Stimulated activated CD4-positive, alpha-beta T cell treated with anti-CD3 and anti-CD28 coated beads, Interleukin-4, amount 100 ng/mL, for 4 hours (primary cell): ENCODE results near the gene DSP.

Experiments used
- DNase-seq, 2 experiments: peaks; one replicate each; pipeline ENCODE4 v3.0.0-alpha.2; 2020

The DSP gene

GRCh38 chr6:7615611-7616383 lies 74.3 kb downstream of the DSP start:
- DNase-seq, result peak in 1 of 2 experiments; percentile 14

- no peak for DNase-seq
These were observed 76.6 kb downstream of the DSP start for GRCh38 chr6:7617801-7618764.

- DNase-seq, result no peak
These were observed 80.3 kb downstream of the DSP start for GRCh38 chr6:7621761-7622160.

- no peak for DNase-seq
These were observed 83.6 kb downstream of the DSP start for GRCh38 chr6:7624796-7625710.

GRCh38 chr6:7628479-7628878 lies 87.0 kb downstream of the DSP start:
- DNase-seq, result no peak

- no peak for DNase-seq
These were observed 87.4 kb downstream of the DSP start for GRCh38 chr6:7628909-7629308.

- no peak for DNase-seq
These were observed 87.8 kb downstream of the DSP start for GRCh38 chr6:7629321-7629720.

- DNase-seq, result no peak
These were observed 89.3 kb downstream of the DSP start for GRCh38 chr6:7630792-7631191.

- no peak for DNase-seq
These were observed 90.0 kb downstream of the DSP start for GRCh38 chr6:7631466-7631865.

GRCh38 chr6:7632501-7633290 lies 91.2 kb downstream of the DSP start:
- no peak for DNase-seq

- DNase-seq, result no peak
These were observed 91.9 kb downstream of the DSP start for GRCh38 chr6:7633361-7633760.

- DNase-seq, result no peak
These were observed 94.7 kb downstream of the DSP start for GRCh38 chr6:7636151-7636550.
